K562 (cell line): ENCODE data around the gene UTP14C. TPM values are rescaled to one million over a fixed set of nuclear protein-coding genes. Genes with fewer than 3 reads are reported as not detected.
A peak's percentile ranks its signal among the peaks of the same experiment; 100 is the strongest.

ENCODE experiments used
- ATAC-seq: fragments of 200-7000 bp; cut with Tn5 transposase; 3 replicates; pipeline ENCODE4 v1.9.1; 2020; ENCODE audit warnings: moderate library complexity
- BruUV-seq: library from RNA; stranded (reverse); fragments of 400-500 nt; replicated peaks from 2 replicates; lab custom pipeline; 2021; lab: Mats Ljungman, UMichigan
- CTCF ChIA-PET: fragments of 300-600 bp; formaldehyde crosslinking; extraction: SDS; loops from one replicate; lab custom pipeline; 2021; ENCODE audit warnings: low intra/inter-chr PET ratio; lab: Yijun Ruan, JAX
- POLR2A ChIA-PET: fragments of 300-600, 350-650 bp; sonication (Branson Sonifier 250); formaldehyde crosslinking; extraction: SDS; loops from one replicate; lab custom pipeline; 2021; ENCODE audit warnings: antibody characterized with exemption, inconsistent platforms; lab: Yijun Ruan, JAX
- DNase-seq, 4 experiments: peaks; one replicate each; pipeline versions ENCODE4 v3.0.0 to v3.0.0-alpha.2; 2011 to 2018; ENCODE audit warnings: low spot score in 3 of 4, mixed read lengths in 3 of 4; ENCODE audit errors: extremely low read depth in 1 of 4
- FAIRE-seq: peaks from 2 replicates; lab custom pipeline; 2011; peaks lifted over from hg19 to GRCh38; lab: Jason Lieb, UNC
- H2AFZ ChIP-seq: 2 replicates; pipeline ENCODE4 v1.6.0; 2011; ENCODE audit warnings: low read depth, low read length, control low read depth, inconsistent platforms
- H3K27ac ChIP-seq: fragments of 200-600 bp; 3 replicates; pipeline ENCODE4 v1.8.0; 2011; ENCODE audit warnings: low read depth, mild to moderate bottlenecking, control low read depth, inconsistent platforms, low read length, moderate library complexity, mixed read lengths; ENCODE audit errors: extremely low read depth
- H3K27me3 ChIP-seq, 2 experiments: fragments of 300-600 bp in 1 of 2; 2 replicates in 1 of 2; 3 replicates in 1 of 2; pipeline versions ENCODE4 v1.6.0 to v1.8.0; 2011; ENCODE audit warnings: inconsistent platforms in 2 of 2, low read length in 2 of 2, mild to moderate bottlenecking in 1 of 2, mixed read lengths in 1 of 2, moderate library complexity in 1 of 2; ENCODE audit not compliant: control insufficient read depth in 2 of 2, insufficient read depth in 2 of 2
- H3K36me3 ChIP-seq: fragments of 300-600 bp; 3 replicates; pipeline ENCODE4 v1.8.0; 2011; ENCODE audit warnings: mild to moderate bottlenecking, low read length, inconsistent platforms; ENCODE audit not compliant: control insufficient read depth, insufficient read depth
- H3K4me1 ChIP-seq, 2 experiments: fragments of 200-600 bp in 1 of 2; replicated peaks in 1 of 2; 2 replicates in 1 of 2; 3 replicates in 1 of 2; pipeline versions ENCODE4 v1.5.1 to v1.8.0; 2011; ENCODE audit warnings: inconsistent platforms in 2 of 2, low read length in 2 of 2, mild to moderate bottlenecking in 1 of 2, mixed read lengths in 1 of 2, moderate library complexity in 1 of 2; ENCODE audit not compliant: control insufficient read depth in 2 of 2, insufficient read depth in 2 of 2
- H3K4me2 ChIP-seq: 2 replicates; pipeline ENCODE4 v1.6.1; 2011; ENCODE audit warnings: low read length, control low read depth, inconsistent platforms, mixed read lengths; ENCODE audit not compliant: insufficient read depth
- H3K4me3 ChIP-seq: fragments of 200-600 bp; sonication (generic), shearing (Covaris generic); 2 replicates; pipeline ENCODE4 v1.5.1; 2016; ENCODE audit warnings: control low read depth, inconsistent platforms
- H3K79me2 ChIP-seq: fragments of 200-600 bp; 3 replicates; pipeline ENCODE4 v1.8.0; 2011; ENCODE audit warnings: low read length, inconsistent platforms; ENCODE audit not compliant: control insufficient read depth, insufficient read depth
- H3K9ac ChIP-seq, 2 experiments: 2 replicates each; pipeline versions ENCODE4 v1.6.0 to v1.6.1; 2011; ENCODE audit warnings: low read depth in 2 of 2, low read length in 2 of 2, control low read depth in 1 of 2, inconsistent platforms in 1 of 2, mild to moderate bottlenecking in 1 of 2, mixed read lengths in 1 of 2; ENCODE audit not compliant: insufficient read depth in 1 of 2
- H3K9me1 ChIP-seq: one replicate; pipeline ENCODE4 v1.6.0; 2011; ENCODE audit warnings: inconsistent platforms, mild to moderate bottlenecking, low read length, moderate library complexity; ENCODE audit not compliant: control insufficient read depth, insufficient read depth
- H3K9me3 ChIP-seq: replicated peaks from 2 replicates; pipeline ENCODE4 v1.5.1; 2011; ENCODE audit warnings: low read depth, low read length, inconsistent platforms; ENCODE audit not compliant: control insufficient read depth, insufficient read depth
- H4K20me1 ChIP-seq: replicated peaks from 2 replicates; pipeline ENCODE4 v1.6.1; 2011; ENCODE audit warnings: low read length, inconsistent platforms, mixed read lengths; ENCODE audit not compliant: control insufficient read depth, insufficient read depth
- ARID2 ChIP-seq: fragments of 450-650 bp; IDR thresholded peaks from 2 replicates; pipeline ENCODE4 v1.6.1; 2017; ENCODE audit warnings: antibody characterized with exemption, mild to moderate bottlenecking
- C11orf30 ChIP-seq: fragments of 450-650 bp; IDR thresholded peaks from 2 replicates; pipeline ENCODE4 v1.6.1; 2016; ENCODE audit warnings: low read depth, mild to moderate bottlenecking
- SIX5 ChIP-seq, 2 experiments: IDR thresholded peaks; 2 replicates each; pipeline ENCODE4 v1.6.1; 2011; ENCODE audit warnings: low read length in 2 of 2, borderline replicate concordance in 1 of 2, low read depth in 1 of 2, mild to moderate bottlenecking in 1 of 2, moderate library complexity in 1 of 2; ENCODE audit not compliant: insufficient read depth in 1 of 2
- TBL1XR1 ChIP-seq, 2 experiments: IDR thresholded peaks; 2 replicates each; pipeline ENCODE4 v1.6.1; 2012; ENCODE audit warnings: improper control_type of control experiment in 2 of 2, low read length in 2 of 2, mild to moderate bottlenecking in 1 of 2
- WGBS: fragments of 100-300 bp; shearing (Covaris generic); methylation state at CpG from one replicate; pipeline ENCODE4 v1.1.6; 2016; ENCODE audit warnings: low coverage, mixed read lengths; ENCODE audit not compliant: insufficient coverage; ENCODE audit errors: missing lambda C conversion rate; 5-methylcytosine and 5-hydroxymethylcytosine counted together
- in situ Hi-C: fragments of 300-500 bp; cut with MboI; formaldehyde crosslinking; loops from 4 replicates; pipeline ENCODE4 v1.15.0; 2018; ENCODE audit warnings: inconsistent platforms, mixed read lengths
- intact Hi-C: fragments of 100-400 bp; cut with micrococcal nuclease; formaldehyde crosslinking; loops from 2 replicates; pipeline ENCODE4 v1.14.2; 2022
- polyA plus RNA-seq, 8 experiments: library from polyadenylated mRNA; depleted of rRNA in 4 of 8; stranded (reverse) in 5 of 8; unstranded in 3 of 8; fragments of >200 nt; fragmentation: Nextera tagmentation in 2 of 8; fragmentation: Illumina TruSeq in 1 of 8; extraction: Ambion mirVana in 2 of 8; extraction: Trizol in 1 of 8; gene quantifications; 2 replicates each; pipeline versions ENCODE4 v1.2.1 to v1.2.3, GENCODE V29; 2011 to 2014; ENCODE audit warnings: inconsistent platforms in 1 of 8, missing spikeins in 1 of 8
- total RNA-seq, 7 experiments: library from RNA; depleted of rRNA in 6 of 7; stranded (reverse); fragments of >200 nt in 6 of 7; fragmentation: Illumina TruSeq in 2 of 7; extraction: Trizol in 2 of 7; gene quantifications; 2 replicates each; pipeline versions ENCODE4 v1.2.1 to v1.2.3, GENCODE V29; 2011 to 2021; ENCODE audit warnings: low replicate concordance in 1 of 7
- TF ChIP-seq, protein P1 (sequence below), 3 experiments: IDR thresholded peaks in 2 of 3; conservative IDR thresholded peaks in 1 of 3; 2 replicates each; pipeline ENCODE4 v1.5.1; 2011 to 2012; ENCODE audit warnings: low read length in 3 of 3, mild to moderate bottlenecking in 3 of 3, control low read depth in 2 of 3, improper control_type of control experiment in 1 of 3, inconsistent platforms in 1 of 3, low read depth in 1 of 3, mixed read lengths in 1 of 3, moderate library complexity in 1 of 3; ENCODE audit not compliant: insufficient read depth in 2 of 3

UTP14C gene
- total and polyA plus RNA-seq, 9 of the 15 experiments (the other 6 are each of a cell fraction or from before 2014, with no cell fraction given): 3.4 to 10.3 (median 6.0) TPM

DNA sequence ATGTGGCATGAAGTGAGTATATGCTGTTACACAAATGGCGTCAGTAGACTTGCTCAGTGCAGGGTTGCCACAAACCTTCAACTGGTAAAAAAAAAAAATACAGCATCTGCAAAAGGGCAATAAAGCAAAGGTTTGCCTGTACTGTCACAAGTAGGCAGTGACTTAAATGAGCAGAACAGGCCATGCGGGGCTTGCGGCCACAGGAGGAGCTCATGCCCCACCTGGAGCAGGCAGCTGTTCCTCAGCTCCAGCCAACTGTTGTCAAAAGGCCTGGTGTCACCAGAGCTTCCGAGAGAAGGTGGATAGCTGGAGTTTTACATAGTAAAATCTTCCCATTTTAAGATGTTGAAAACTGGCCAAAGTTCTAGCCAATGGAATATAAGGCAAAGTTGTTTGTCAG is 20.9 kb upstream of the UTP14C start:
- Histone ChIP-seq H3K9me1 (no peaks in the 10 kb centered on the region), H3K79me2 (peaks cover 79% of the 10 kb centered on the region), H3K27me3 (no peaks in the 10 kb centered on the region), H3K4me2 (no peak overlapping the region), H3K27ac (no peak overlapping the region), H2AFZ (no peak overlapping the region), H3K4me1 (peaks cover 17 to 23% of the 10 kb centered on the region in 2 experiments), H3K9ac (no peak overlapping the region), H3K9me3 (0 out of 2 replicates have a peak, but pooled peaks cover 1% of the 10 kb centered on the region), H4K20me1 (no peaks in the 10 kb centered on the region), H3K36me3 (peaks cover 6% of the 10 kb centered on the region; the same call in 2 of the 3 replicates), H3K4me3 (no peak overlapping the region)
- TF ChIP-seq C11orf30 (no peak), TBL1XR1 (IDR thresholded peaks at IDR 0.05; ENCODE audit: low read length in 2 of 2) (no peak), ARID2 (no peak), SIX5 (IDR thresholded peaks at IDR 0.05; ENCODE audit: borderline replicate concordance in 1 of 2, insufficient read depth in 1 of 2, low read depth in 1 of 2, low read length in 2 of 2) (no peak)
- TF ChIP-seq, protein P1, sequence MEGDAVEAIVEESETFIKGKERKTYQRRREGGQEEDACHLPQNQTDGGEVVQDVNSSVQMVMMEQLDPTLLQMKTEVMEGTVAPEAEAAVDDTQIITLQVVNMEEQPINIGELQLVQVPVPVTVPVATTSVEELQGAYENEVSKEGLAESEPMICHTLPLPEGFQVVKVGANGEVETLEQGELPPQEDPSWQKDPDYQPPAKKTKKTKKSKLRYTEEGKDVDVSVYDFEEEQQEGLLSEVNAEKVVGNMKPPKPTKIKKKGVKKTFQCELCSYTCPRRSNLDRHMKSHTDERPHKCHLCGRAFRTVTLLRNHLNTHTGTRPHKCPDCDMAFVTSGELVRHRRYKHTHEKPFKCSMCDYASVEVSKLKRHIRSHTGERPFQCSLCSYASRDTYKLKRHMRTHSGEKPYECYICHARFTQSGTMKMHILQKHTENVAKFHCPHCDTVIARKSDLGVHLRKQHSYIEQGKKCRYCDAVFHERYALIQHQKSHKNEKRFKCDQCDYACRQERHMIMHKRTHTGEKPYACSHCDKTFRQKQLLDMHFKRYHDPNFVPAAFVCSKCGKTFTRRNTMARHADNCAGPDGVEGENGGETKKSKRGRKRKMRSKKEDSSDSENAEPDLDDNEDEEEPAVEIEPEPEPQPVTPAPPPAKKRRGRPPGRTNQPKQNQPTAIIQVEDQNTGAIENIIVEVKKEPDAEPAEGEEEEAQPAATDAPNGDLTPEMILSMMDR (IDR thresholded peaks at IDR 0.05 in 2 of 3, conservative IDR thresholded peaks at IDR 0.05 in 1 of 3; ENCODE audit: insufficient read depth in 2 of 3, low read depth in 1 of 3, low read length in 3 of 3): peak in 1 of 3 experiments; percentile 5; a peak in 1 of 6 replicates
- in situ Hi-C loops: no loop called here
- DNase-seq (no peak), FAIRE-seq (no peak), ATAC-seq (no peak)
- ChIA-PET CTCF (no interaction called here), POLR2A (no interaction called here)
- intact Hi-C loops: loop anchor here (5.0 kb wide), 1 partner anchor 106 kb away; no protein-coding TSS in a partner anchor
- 90% methylated on average over 2 of the region's 4 CpGs for WGBS
- no TSS peak for BruUV-seq
